PC-9 (cell line): Measurements from ENCODE around the gene GRIN2D. TPM values are rescaled to one million over a fixed set of nuclear protein-coding genes. Genes with fewer than 3 reads are reported as not detected.

ENCODE experiments used
- BruUV-seq: library from RNA; stranded (reverse); fragments of 400-500 nt; replicated peaks from 2 replicates; lab custom pipeline; 2021; lab: Mats Ljungman, UMichigan
- CTCF ChIA-PET: fragments of 300-600 bp; sonication (Branson Sonifier 250); formaldehyde crosslinking; loops from one replicate; lab custom pipeline; 2022; ENCODE audit warnings: antibody characterized with exemption; lab: Charles Lee
- POLR2A ChIA-PET: fragments of 300-600 bp; sonication (Branson Sonifier 250); formaldehyde crosslinking; loops from one replicate; lab custom pipeline; 2022; ENCODE audit warnings: antibody characterized with exemption; ENCODE audit not compliant: unreplicated experiment; lab: Charles Lee
- DNase-seq, 2 experiments: peaks; one replicate each; pipeline versions ENCODE4 v3.0.0 to v3.0.0-alpha.2; 2015 to 2022; ENCODE audit warnings: mixed read lengths in 1 of 2
- H2AFZ ChIP-seq: fragments of 200-600 bp; sonication (generic); 2 replicates; pipeline ENCODE4 v1.8.1; 2017; ENCODE audit warnings: antibody characterized with exemption
- H3F3A ChIP-seq: fragments of 200-600 bp; sonication (generic); 2 replicates; pipeline ENCODE4 v1.8.1; 2017; ENCODE audit warnings: antibody characterized with exemption, mild to moderate bottlenecking, low read depth; ENCODE audit not compliant: insufficient read depth
- H3K27ac ChIP-seq: fragments of 200-600 bp; sonication (generic); 2 replicates; pipeline ENCODE4 v1.6.1; 2016; ENCODE audit warnings: mixed run types
- H3K27me3 ChIP-seq: fragments of 200-600 bp; sonication (generic); 2 replicates; pipeline ENCODE4 v1.6.1; 2016; ENCODE audit warnings: low read depth, mixed run types; ENCODE audit not compliant: insufficient read depth
- H3K36me3 ChIP-seq: fragments of 200-600 bp; sonication (generic); 2 replicates; pipeline ENCODE4 v1.6.1; 2016; ENCODE audit warnings: low read depth, mixed run types
- H3K4me1 ChIP-seq: fragments of 200-600 bp; sonication (generic); replicated peaks from 2 replicates; pipeline ENCODE4 v1.6.1; 2016; ENCODE audit warnings: mixed run types; ENCODE audit not compliant: insufficient read depth
- H3K4me2 ChIP-seq: fragments of 200-600 bp; sonication (generic); 2 replicates; pipeline ENCODE4 v1.6.1; 2017; ENCODE audit warnings: mixed run types
- H3K4me3 ChIP-seq: fragments of 200-600 bp; sonication (generic); 2 replicates; pipeline ENCODE4 v1.6.1; 2016; ENCODE audit warnings: mixed run types
- H3K79me2 ChIP-seq: fragments of 200-600 bp; sonication (generic); 2 replicates; pipeline ENCODE4 v1.6.1; 2017; ENCODE audit warnings: low read depth, mixed run types
- H3K9me2 ChIP-seq: fragments of 200-600 bp; sonication (generic); 2 replicates; pipeline ENCODE4 v1.8.1; 2017; ENCODE audit warnings: mild to moderate bottlenecking; ENCODE audit not compliant: insufficient read depth
- H3K9me3 ChIP-seq: fragments of 200-600 bp; sonication (generic); 2 replicates; pipeline ENCODE4 v1.8.1; 2016; ENCODE audit warnings: low read depth; ENCODE audit not compliant: insufficient read depth
- H4K20me1 ChIP-seq: fragments of 200-600 bp; sonication (generic); 2 replicates; pipeline ENCODE4 v1.8.1; 2017; ENCODE audit not compliant: insufficient read depth
- CTCF ChIP-seq: fragments of 200-600 bp; sonication (generic); conservative IDR thresholded peaks from 2 replicates; pipeline ENCODE4 v1.6.1; 2017; ENCODE audit warnings: mixed run types, antibody characterized with exemption, mild to moderate bottlenecking, moderate library complexity
- EZH2 ChIP-seq: fragments of 200-600 bp; sonication (generic); IDR thresholded peaks from 2 replicates; pipeline ENCODE4 v1.8.0; 2017; ENCODE audit warnings: antibody characterized with exemption, low read depth
- intact Hi-C: fragments of 100-400 bp; cut with micrococcal nuclease; formaldehyde crosslinking; loops from one replicate; pipeline ENCODE4 v1.10.0; 2022; ENCODE audit not compliant: unreplicated experiment
- total RNA-seq: library from RNA; stranded (reverse); gene quantifications from 2 replicates; pipeline ENCODE4 v1.2.3, GENCODE V29; 2021

GRIN2D gene
- total RNA-seq, 1 experiment from 2014 or later: 3.8 TPM

DNA sequence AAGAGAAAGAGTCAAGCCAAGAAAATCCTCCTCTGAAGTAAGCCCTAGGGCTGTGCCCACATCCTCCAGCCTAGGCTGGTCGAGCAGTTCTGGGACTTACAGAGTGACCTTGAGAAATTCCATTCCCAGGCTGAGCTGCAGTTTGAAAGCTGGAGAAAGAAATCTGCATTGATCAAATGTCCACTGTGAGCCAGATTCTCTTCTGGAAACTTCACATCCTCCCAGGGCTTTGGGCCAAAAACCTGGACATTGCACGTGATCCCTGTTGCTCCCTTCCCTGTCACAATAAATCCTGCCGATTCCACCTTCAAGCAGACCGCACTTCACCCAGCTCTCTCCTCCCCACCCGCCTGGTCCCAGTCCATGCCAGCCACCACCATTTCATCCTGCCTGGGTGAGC is 45.4 kb upstream of the GRIN2D start:
- Histone ChIP-seq H3K9me2 (no peaks in the 10 kb centered on the region), H3K4me3 (no peak overlapping the region), H3K36me3 (no peaks in the 10 kb centered on the region), H3F3A (peaks cover 24% of the 10 kb centered on the region; the same call in 1 of the 2 replicates), H3K4me2 (no peak overlapping the region), H3K27me3 (no peaks in the 10 kb centered on the region), H4K20me1 (no peaks in the 10 kb centered on the region), H3K27ac (no peak overlapping the region), H3K79me2 (no peaks in the 10 kb centered on the region), H3K9me3 (no peaks in the 10 kb centered on the region), H2AFZ (no peak overlapping the region), H3K4me1 (peaks cover 6% of the 10 kb centered on the region; the same call in 1 of the 2 replicates)
- no TSS peak for BruUV-seq
- ChIA-PET CTCF (no interaction called here), POLR2A (interaction anchor here (0.6 kb wide), 1 partner anchor 1788 kb away, joined by 9 read pairs; no protein-coding TSS in a partner anchor)
- TF ChIP-seq CTCF (no peak), EZH2 (no peak)
- no peak for DNase-seq
- intact Hi-C loops: no loop called here

DNA sequence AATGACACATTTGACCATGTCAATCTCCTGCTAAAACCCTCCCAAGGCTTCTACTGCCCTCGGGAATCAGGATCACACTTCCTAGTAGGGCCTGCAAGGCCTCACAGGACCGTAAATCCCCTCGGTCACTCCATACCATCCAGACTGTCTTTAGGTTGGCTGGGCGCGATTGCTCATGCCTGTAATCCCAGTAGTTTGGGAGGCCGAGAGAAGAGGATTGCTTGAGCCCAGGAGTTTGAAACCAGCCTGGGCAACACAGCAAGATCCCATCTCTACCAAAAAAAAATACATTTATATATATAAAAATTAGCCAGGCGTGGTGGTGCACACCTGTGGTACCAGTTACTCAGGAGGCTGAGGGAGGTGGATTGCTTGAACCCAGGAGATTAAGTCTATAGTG is 44.7 kb upstream of the GRIN2D start:
- no peak overlapping the region for H2AFZ ChIP-seq
- no peaks in the 10 kb centered on the region for H3K79me2 ChIP-seq
- no peak for DNase-seq
- intact Hi-C loops: no loop called here
- no peak overlapping the region for H3K27ac ChIP-seq
- H3K4me3 ChIP-seq: no peak overlapping the region
- H3F3A ChIP-seq: peaks cover 25% of the 10 kb centered on the region
- H3K4me1 ChIP-seq: peaks cover 4% of the 10 kb centered on the region
- ChIA-PET POLR2A (no interaction called here), CTCF (no interaction called here)
- H3K9me3 ChIP-seq: no peaks in the 10 kb centered on the region
- H3K27me3 ChIP-seq: no peaks in the 10 kb centered on the region
- no peaks in the 10 kb centered on the region for H3K9me2 ChIP-seq
- H3K4me2 ChIP-seq: no peak overlapping the region
- H4K20me1 ChIP-seq: no peaks in the 10 kb centered on the region
- no peak for TF ChIP-seq EZH2
- no peak for TF ChIP-seq CTCF
- BruUV-seq: no TSS peak
- H3K36me3 ChIP-seq: no peaks in the 10 kb centered on the region

GRCh38 chr19:48350856-48351255 is 42.6 kb upstream of the GRIN2D start:
- Histone ChIP-seq H3K36me3 (no peaks in the 10 kb centered on the region), H3K27ac (no peak overlapping the region), H3K9me3 (no peaks in the 10 kb centered on the region), H3K4me1 (peaks cover 25% of the 10 kb centered on the region), H2AFZ (no peak overlapping the region), H3K27me3 (no peaks in the 10 kb centered on the region), H3K79me2 (no peaks in the 10 kb centered on the region), H3K4me2 (no peak overlapping the region), H3K9me2 (no peaks in the 10 kb centered on the region), H3K4me3 (no peak overlapping the region), H3F3A (peaks cover 39% of the 10 kb centered on the region), H4K20me1 (no peaks in the 10 kb centered on the region)
- ChIA-PET CTCF (interaction anchor here (0.6 to 1.0 kb wide), 4 partner anchors 13 to 230 kb away, joined by 3 to 14 read pairs (median 6); partner anchors contain the start of genes SYNGR4 and TMEM143), POLR2A (interaction anchor here (0.5 kb wide), 1 partner anchor 278 kb away, joined by 5 read pairs; no protein-coding TSS in a partner anchor)
- DNase-seq: no peak
- intact Hi-C loops: no loop called here
- BruUV-seq: no TSS peak
- no peak for TF ChIP-seq EZH2
- TF ChIP-seq CTCF: no peak
